SHP77 (cell line): ENCODE results near the gene CCDC192.

Experiments
- DNase-seq, 2 experiments: peaks; one replicate each; lab custom pipeline; 2025; lab: John Stamatoyannopoulos, UW

Gene CCDC192

DNA sequence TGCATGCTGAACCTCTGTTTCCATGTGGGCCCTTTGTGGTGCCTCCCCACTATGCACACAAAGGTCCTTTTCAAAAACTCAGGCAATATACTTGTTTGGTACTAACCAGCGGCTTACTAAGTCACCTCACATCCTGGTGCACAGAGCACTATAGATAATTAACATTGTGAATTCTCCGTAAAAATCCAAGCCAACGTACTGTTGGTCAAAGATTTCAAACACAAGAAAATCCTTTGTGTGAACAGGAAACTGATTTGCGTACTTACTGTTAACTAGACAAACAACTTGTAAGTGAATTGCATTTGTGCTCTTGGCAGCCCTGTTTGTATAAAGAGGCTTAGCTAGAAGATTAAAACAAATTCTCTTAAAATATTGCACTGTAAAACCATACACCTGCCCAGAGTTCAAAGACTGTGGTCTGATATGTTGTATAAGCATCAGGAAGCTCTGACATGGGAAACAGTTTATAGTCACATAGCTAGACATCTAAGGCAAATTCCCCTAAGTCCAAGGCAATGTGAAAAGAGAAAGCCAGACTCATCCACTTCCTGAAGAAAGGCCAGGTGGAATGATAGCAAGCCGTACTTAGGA, 255.3 kb downstream of the CCDC192 start:
- peak in 1 of 2 experiments; percentile 31 for DNase-seq

- DNase-seq: peak; percentile 37 to 75
Measured at GRCh38 chr5:127959152-127959764, 256.1 kb downstream of the CCDC192 start.

GRCh38 chr5:127960270-127960691, 257.1 kb downstream of the CCDC192 start:
- DNase-seq: peak in 1 of 2 experiments; percentile 5

DNA sequence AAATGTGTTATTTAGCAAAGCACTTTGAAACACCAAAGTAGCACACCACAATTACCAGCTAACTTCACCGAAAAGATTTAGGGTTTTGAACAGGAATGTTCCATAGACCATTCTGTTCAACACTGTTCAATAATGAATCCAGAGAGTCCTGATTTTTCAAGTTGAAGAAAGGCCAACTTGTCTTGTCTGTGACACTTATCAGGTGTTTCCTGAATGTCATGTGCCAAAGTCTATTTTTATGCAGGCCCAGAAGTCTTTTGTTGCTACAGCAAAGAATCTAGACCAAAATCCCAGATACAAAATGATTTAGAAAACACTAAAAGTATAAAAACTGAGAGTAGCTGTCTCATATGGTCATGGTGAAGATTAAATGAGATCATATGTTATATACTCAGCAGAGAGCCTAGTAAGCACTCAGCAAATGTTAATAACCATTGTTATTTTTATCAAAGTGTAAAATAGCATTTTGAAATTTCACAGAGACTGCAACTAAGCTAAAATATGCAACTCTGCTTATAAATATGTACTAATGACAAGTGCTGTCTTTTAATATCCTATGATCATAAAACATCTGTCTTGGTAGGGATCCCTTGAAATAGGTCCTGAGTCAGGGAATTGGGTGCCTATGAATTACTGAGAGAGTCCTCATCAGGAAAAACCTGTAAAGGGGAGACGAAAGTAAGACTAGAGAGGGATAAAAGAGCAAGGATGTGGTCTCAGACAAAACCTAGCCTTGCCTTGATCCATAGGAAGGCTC, 258.0 kb downstream of the CCDC192 start:
- DNase-seq: no peak

GRCh38 chr5:127961763-127962145, 258.6 kb downstream of the CCDC192 start:
- DNase-seq: no peak

- DNase-seq: no peak
Measured at GRCh38 chr5:127962491-127962890, 259.3 kb downstream of the CCDC192 start.

DNA sequence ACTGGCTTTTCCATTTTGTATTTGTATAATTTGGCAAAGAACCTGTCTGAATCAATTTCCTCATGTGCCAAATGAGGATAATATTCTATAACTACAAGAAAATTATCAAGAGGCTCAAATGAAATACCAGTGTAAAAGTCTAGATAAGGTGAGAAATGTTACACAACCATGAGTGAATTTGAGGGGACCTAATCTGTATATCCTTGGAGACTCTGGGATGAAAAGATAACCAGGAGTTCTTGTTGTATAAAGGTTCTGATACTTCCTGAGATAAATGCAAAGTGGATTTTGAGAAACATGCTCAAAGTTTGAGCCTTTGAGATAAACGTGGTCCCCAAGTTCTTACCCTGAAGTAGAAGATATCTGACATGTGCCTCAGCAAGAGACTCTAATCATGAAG, 260.0 kb downstream of the CCDC192 start:
- DNase-seq: no peak

DNA sequence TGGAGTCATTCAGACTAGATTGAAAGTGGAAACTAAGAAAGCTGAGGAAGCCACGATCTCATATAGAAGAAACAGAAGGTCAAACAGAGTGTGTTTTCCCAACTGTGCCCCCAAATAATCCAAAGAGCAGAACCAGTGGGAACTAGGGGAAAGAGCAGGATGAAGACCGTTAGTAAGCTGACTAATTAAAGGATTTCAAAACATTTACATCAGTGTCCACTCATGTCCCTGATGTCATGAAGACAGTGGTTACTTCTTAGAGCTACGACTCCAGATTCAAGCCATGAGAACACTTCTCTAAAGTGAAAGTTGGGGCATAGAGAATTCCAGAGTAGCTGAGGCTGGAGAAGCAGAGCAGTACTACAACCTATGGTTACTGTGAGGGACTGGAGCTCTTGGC, 260.7 kb downstream of the CCDC192 start:
- no peak for DNase-seq

- DNase-seq: no peak
Measured at GRCh38 chr5:127967323-127967982, 264.3 kb downstream of the CCDC192 start.

- no peak for DNase-seq
Measured at GRCh38 chr5:127967983-127968592, 264.9 kb downstream of the CCDC192 start.

DNA sequence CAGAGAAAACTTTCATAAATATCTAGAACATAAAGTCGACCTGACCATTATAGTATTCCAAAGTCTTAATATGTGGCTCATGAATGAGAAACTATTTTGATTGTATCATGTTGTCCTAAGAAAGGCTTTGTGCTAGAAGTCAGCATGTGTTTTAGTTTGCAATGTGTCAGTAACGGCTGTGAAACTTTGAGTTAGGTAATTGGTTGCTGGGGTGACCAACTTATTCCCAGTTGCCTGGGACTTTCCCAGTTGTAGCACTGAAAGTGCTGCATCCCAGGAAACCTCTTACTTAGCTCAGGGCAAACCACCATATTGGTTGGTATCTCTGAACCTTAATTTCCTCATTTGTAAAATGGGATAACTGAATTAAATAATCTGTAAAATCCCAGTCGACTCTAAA, 265.8 kb downstream of the CCDC192 start:
- DNase-seq: no peak

DNA sequence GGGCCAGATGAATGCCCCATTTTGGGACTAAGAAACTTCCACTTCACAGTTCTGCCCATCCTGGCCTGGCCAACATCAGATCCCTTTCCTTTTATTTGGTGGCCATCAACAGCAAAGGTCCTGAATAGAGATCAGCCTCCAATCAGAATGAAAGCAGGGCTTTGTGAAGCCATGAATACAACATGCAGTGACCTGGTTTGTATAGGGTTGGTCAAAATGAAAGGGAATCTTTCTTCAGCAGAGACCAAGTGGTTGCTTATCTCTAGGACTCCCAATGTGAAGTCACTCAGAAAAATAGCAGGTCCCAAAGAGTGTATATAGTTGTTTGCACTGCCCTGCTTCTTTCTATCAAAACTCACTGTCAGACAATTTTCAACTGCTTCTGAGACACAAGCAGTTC, 266.5 kb downstream of the CCDC192 start:
- no peak for DNase-seq

GRCh38 chr5:127970081-127970480, 266.9 kb downstream of the CCDC192 start:
- DNase-seq: no peak

GRCh38 chr5:127970854-127971425, 267.7 kb downstream of the CCDC192 start:
- no peak for DNase-seq

GRCh38 chr5:127975961-127976360, 272.8 kb downstream of the CCDC192 start:
- DNase-seq: no peak

GRCh38 chr5:127976525-127976924, 273.3 kb downstream of the CCDC192 start:
- no peak for DNase-seq

- DNase-seq: no peak
Measured at GRCh38 chr5:127976991-127977717, 274.0 kb downstream of the CCDC192 start.

DNA sequence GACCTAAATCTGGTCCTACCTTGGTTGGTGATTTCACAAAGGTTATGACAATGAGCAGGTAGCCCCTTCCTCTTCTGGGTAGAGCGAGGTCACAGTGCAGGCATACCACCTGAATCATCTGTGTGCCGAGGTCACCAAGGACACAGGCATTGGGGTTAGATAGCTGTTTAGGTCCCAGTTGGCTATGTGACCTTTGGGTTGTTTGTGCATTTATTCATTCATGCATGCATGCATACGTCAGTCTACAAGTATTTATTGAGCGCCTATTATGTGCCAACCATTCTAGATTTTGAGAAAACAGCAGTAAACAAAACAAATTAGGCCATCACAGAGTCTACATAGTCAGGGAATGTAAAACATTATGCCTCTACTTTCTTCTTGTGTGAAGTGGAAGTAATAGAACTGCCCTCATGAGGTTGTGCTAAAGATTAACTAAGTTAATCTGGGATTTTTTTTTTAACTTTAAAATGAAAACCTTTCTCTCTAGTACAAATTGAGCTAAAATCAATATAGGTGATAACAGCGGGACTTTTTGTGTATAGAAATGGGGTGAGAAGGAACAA, 275.6 kb downstream of the CCDC192 start:
- no peak for DNase-seq

DNA sequence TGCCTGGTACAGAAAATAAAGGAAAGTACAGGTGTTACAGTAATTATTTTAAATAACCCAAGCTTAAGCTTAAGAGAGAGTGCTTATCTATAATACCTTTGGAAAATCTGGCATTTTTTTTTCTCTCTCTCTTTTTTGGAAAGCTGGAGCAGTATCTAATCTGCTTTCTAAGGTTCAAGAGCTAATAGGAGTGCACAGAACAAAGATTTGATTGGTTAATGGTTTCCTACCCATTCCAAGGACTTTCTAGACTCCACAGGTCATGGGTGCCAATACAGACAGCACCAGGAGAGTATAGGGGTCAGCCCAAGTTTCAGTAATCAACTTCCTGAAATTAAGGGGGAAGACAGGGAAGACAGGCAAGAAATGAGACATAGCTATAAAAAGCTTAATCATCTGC, 276.3 kb downstream of the CCDC192 start:
- DNase-seq: no peak

DNA sequence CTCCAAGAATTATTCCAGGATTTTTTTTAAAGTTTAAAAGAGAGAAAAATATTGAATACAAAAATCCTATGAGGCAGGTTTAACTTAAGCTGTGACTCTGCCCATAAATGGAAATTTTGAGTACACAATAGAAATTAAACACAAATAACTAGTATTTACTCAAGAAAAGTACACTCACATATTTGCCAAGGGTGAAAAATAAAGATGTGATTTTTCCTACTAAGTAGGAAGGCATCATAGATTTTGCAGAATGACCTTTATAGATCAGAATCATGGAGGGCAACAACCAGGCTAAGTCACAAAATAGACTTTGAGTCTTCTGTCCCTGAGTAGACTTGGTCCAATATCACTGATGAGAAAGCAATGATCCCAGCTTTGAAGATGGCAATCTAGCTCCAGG, 277.7 kb downstream of the CCDC192 start:
- no peak for DNase-seq

DNA sequence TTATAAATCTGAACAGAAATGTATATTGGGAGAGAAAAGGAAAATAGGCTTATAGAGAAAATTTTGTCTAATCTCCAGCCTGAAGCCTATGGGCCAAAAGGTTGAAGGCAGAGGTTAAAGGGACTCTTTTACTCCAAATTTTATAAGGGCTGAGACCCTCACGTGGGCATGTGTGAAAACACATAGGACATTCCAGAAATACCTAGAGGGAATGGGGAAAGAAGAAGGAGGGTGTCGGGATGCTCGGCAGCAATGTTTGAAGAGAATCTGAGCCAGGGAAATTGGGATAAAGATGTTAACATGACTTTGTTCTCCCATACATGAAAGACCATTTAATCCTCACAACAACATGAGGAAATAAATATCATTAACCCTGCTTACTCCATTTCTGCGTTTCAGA, 278.3 kb downstream of the CCDC192 start:
- DNase-seq: no peak
